HG02870 (cell line): ENCODE measurements around the gene CDHR3.
"Not testable (repeated sequence)": the region's sequence is repeated elsewhere in the genome, so short reads cannot be mapped to it uniquely, and the experiment has no call there.

Source experiments
- ATAC-seq: cut with Tn5 transposase; IDR thresholded peaks from one replicate; pipeline ENCODE4 v1.9.1; 2021; ENCODE audit warnings: mild to moderate bottlenecking, moderate library complexity; ENCODE audit not compliant: unreplicated experiment

Gene CDHR3

DNA sequence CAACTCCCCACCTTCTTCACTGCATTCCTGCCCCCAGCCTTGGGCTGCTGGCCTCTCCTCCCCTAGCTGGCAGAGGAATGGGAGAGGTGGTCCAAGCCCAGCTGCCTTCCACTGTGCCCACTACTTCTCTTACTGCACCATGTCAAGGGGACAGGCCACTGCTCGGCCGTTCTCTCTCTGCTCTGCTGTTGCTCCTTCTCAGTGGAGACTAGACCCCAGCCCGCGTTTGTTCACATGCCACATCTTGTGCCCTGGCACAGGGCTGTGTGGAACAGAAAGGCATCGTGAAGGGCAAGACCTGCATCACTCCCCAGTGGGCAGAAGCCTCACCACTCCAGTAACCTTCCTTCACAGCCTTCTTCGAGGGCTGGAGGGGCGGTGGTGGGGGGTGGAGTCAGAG lies 711 bp upstream of the CDHR3 start:
- ATAC-seq, result no peak

DNA sequence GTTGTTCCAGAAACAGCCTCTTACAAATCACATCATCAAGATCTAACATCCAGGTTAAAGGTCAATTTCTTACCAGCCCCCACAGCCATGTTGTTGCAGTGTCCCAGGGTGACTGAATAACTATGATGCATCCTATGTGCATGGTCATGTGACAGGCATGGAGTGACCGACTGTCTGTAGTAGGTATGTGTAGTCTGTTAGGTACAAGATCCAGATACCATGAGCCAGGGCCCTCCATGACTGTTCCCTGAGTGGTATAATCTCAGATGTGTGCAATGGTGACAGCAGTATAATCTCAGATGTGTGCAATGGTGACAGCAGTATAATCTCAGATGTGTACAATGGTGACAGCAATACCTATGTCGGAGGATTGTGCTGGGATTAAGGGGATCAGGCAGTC lies 8.8 kb downstream of the CDHR3 start:
- no peak for ATAC-seq

DNA sequence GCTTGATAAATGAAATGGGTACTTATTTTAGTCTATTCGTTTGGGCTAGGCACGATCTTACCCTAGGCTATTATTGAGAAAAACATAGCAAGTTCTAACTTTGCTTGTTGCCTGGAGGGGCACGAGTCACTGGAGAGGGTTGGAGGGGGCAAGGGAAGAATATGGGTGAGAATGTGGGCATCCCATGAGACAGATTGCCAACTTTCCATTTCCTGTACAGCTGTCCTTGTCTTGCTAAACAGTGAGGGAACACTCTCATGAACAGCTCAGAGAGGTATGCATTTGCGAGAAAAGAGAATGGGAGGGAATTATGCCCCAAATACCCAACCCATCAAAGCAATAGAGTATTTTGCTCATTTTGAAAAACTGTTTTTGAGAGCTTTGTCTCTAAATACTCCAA lies 9.2 kb downstream of the CDHR3 start:
- ATAC-seq, result no peak

DNA sequence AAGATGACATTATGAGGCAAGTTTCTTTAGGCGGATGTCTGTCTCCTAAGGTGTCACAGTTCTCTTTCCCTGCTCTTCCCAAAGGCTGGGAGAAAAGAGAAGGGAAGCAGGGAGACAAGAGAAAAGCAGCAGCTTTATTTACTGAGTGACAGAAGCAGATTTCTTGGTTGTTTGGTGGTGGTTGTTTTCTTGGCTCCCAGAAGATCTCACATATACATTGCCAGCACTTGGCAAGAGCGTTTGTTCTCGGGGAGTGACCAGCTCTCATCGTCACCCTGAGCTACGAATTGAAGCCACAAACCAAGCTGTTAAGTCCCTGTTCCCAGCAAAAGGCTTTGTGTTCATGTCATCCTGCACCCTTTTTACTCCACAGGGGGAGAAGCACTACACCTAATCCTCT lies 11.4 kb downstream of the CDHR3 start:
- ATAC-seq, result no peak

DNA sequence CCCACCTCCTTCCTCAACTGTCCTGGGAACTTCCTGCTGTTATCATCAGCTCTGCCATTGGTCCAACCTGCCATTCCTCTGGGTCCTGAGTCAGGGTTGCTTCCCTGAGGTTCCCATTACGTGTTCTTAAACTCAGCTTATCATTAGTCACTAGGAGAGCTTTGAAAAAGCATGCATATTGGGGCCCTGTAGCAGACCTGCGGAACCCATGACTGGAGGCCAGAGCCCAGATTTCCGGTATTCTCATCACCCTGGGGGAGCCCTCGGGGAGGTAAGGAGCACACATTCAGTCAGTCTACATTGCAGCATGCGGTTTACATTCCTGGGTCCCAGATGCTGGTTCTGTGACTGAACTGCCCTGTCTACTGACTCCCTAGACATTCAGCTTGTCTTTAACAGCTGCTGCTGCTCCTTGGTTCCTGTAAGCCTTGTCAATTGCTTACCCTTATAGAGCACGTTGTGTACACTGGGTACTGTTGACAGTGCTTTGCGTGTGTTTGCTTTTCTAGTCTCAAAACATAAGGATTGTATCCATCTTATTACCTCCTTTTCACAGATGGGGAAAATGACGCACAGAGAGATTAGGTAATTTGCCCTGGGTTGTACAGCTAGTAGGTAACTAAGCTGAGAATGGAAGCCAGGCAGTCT lies 12.8 kb downstream of the CDHR3 start:
- ATAC-seq, result no peak

DNA sequence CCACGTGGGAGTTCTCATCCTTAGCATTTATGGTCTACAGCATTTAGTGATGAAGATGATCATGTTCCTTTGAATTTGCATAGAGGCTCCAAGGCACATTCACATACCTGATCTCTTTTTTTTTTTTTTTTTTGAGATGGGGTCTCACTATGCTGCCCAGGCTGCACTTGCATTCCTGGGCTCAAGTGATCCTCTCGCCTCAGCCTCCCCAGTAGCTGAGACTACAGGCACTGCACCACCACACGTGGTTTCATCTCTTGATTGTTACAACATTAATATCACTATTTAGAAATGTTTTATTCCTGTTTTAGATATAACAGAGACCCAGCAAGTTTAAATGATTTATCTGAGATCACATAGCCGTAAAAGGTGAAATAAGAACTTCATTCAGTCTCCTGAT lies 13.8 kb downstream of the CDHR3 start:
- no peak for ATAC-seq

DNA sequence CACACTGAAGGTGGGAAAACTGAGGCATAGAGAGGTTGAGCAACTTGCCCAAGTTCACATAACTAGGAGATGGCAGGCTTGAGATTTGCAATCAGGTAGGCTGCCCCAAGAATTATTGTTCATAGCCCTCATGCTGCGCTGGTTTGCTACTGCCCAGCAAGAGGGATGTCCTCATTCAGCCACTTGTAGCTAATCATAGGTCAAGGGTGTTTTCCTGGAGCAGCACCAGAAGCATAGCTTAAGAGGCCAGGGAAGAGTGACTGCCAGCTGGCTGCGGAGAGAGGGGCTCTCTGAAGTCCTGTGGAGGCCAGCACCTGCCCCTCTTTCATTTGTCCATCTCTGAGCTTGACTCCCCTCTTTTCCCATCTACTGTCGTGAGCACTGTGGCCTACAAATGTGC lies 15.0 kb downstream of the CDHR3 start:
- no peak for ATAC-seq

DNA sequence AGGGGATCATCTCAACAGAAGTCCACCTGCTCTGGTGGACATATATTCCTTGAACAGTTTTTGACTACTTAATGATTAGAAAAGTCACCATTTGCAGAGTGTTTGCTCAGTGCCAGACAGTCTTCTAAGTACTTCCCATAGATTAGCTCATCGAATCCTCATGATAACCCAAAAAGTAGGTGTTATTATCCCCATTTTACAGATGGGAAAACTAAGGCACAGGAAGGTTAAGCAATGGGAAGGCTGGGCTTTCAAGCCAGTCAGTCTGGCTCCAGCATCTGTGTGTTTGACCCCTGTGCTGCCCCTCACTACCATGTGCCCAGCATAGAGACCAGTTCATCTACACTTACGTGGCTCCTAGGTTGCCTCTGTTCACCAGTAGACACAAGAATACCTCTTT lies 15.9 kb downstream of the CDHR3 start:
- no peak for ATAC-seq

DNA sequence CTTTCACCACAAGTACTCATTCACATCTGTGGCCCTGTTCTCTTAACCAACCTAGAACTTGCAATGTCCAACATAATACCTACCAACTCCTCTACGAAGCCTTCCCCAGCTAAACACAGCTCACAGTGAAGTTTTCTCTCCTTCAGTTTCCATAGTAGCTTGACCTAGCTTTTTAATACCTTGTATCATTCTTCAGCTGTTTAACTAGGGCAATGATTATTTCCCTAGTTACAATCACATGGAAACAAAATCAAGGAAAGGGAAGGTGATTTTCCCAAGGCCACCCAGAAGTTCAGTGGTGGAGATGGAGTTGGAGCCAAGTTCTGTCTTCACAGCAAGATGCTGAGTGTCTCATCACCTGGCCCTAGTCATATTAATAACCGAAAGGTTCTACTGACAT lies 16.3 kb downstream of the CDHR3 start:
- no peak for ATAC-seq

DNA sequence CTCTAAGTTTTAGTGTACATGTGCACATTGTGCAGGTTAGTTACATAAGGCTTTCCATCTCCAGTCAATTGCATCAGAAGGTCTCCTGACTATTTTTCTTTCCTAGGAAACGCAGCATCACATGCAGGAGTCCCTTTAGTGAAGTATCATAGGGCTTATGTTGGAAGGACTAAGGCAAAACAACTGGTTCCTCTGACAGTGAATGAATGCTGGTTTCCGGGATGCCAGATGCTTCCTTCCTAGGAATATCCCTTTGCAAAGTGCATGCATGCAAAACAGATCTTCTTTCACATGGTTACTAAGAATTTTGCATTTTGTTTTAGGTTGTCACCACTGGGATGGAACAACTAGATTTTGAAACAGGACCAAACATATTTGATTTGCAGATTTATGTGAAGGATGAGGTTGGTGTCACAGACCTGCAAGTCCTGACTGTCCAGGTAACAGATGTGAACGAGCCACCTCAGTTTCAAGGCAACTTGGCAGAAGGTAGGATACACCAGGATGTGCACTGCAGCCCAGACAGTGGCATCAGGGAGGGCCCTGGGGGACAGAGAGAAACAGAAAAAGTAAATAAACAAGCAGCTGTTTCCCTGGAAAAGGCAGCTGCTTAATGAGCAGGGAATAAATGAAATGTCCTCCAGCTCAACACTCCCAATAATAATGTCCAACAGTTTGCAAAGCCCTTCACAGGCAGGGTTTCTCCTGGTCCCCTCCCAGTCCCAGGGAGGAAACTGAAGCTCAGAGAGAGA lies 17.8 kb downstream of the CDHR3 start:
- no peak for ATAC-seq

DNA sequence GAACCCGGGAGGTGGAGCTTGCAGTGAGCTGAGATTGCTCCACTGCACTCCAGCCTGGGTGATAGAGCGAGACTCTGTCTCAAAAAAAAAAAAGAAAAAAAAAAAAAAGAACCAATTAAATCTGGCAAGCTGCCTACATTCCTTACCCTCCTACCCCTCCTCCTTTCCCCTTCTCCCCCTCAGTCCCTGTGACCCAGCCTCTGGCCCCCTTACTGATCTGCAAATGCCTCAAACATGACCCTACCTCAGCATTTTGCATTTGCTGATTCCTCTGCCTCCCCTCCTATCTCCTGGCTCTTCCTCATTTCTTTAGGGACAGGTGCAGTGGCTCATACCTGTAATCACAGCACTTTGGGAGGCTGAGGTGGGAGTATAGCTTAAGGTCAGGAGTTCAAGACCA lies 19.3 kb downstream of the CDHR3 start:
- ATAC-seq, result no peak

DNA sequence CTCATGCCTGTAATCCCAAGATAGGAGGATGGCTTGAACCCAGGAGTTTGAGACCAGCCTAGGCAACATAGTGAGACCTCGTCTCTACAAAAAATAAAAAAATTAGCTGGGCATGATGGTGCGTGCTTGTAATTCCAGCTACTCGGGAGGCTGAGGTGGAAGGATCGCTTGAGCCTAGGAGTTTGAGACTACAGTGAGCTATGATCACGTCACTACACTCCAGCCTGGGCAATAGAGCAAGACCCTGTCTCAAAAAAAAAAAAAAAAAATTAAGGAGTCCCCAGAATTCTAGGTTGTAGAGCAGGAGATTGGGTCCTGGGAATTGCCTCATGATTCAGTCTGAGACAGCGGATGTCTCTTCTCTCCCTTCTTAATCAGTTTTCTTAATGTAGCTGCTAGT lies 21.7 kb downstream of the CDHR3 start:
- not testable (repeated sequence) for ATAC-seq

DNA sequence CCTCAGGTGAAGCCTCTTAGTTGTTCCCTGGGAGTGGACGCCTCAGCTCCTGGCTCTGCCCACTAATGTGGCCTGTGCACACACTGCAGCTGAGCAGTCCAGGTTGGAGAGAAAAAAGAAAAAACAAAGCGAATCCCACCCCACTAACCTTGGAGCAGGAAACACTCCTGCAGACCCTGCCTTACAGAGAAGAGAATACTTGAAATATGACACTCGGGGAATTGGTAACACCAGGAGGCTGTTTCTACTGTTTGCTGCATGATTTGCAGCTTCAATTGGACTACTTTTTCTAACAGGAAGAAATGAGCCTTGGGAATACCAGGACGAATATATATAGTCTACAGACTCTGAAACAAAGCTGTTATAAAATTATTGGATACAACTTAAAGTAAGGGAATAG lies 22.2 kb downstream of the CDHR3 start:
- no peak for ATAC-seq

DNA sequence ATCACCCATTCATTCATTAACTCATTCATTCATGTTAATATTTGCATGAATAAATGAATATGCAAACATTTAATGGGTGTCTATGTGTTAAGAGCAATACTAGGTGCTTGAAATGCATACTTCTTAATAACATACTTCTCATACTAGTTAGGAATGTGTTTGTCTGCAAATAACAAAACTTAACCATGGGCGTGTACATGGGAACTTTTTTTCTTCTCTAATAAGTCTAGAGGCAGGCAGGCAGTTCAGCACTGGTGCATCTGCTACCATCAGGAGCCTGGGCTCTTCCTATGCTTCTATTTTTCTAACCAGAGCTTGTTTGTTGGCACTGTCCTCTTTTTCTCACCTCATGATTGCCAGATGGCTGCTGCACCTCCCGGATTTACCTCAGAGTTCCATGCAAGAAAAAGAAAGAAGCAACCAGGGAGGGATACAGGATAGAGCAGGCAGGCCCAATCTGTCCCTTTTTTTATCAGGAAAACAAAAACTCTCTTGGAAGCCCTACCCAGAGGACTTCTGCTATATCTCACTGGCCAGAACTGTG lies 22.7 kb downstream of the CDHR3 start:
- ATAC-seq, result no peak

DNA sequence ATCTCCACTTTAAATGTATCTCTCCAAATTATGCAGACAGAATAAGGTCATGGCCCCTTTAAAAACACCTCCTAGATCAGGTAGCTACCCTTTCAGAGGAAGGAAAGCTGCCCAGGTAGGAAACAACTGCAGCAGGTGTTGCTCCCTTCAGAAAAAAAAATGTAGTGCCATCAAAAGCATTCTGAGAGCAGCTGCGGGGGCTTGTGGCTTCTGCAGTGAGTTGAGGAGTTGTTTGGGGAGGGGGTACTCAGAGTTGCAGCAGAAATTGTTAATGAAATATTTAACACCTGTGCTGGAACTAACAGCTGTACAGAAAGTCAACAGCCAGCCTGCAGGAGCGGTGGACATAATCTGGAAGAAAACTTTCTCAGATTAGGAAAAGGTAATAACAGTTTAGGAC lies 24.0 kb downstream of the CDHR3 start:
- no peak for ATAC-seq

DNA sequence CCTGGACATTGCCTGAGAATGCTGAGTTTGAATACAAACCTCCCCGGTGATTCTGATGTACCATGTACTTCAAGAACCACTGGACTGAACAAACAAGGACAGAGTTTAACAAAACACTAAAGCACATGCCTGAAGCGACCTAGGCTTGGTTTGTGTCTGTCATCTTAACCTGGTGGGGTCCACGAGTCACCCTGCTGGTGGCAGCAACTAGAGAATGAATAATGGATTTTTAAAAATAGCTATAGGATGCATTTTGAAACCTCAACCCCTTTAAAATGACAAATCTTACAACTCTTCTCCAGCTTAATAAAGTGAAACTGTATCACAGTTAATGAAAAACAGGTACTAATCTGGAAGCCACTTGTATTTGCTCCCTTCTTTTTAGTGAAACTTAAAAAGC lies 25.2 kb downstream of the CDHR3 start:
- no peak for ATAC-seq

DNA sequence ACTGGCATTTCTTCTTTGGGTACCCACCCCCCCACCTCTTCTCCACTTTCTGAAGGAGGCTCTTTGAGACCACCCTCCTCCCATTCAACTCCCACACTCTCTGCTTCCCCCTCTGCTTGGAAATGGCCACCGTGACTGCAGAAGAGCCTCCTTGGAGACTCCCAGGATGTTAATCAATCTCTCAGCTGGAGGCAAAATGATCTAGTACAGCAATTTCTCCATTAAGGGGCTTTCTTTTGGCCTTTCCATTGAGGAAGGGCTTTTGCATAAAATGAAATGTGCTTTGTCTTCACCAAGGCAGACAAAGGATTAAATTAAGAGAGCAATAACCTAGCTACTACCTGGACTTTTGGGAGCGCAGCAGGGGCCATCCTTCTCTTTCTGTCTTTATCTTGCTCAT lies 26.1 kb downstream of the CDHR3 start:
- no peak for ATAC-seq

DNA sequence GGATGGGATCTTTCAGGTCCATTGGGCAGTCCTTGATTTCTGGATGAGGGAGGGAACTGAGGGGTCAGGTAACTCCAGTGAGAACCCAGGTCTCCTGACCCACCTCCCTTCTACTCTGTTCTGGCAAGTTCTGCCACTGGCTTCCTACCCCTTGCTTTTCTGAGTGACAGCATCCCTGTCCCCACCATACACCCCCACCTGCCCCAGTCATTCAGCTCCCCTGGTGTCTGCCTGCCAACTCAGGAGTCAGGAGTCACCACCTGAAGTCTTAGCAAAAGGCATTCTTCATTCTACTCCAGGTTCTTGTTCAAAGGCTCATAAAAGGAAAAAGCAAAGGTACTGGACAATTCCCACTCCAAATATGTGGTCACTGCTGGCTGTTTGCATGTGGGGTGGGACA lies 26.6 kb downstream of the CDHR3 start:
- no peak for ATAC-seq

DNA sequence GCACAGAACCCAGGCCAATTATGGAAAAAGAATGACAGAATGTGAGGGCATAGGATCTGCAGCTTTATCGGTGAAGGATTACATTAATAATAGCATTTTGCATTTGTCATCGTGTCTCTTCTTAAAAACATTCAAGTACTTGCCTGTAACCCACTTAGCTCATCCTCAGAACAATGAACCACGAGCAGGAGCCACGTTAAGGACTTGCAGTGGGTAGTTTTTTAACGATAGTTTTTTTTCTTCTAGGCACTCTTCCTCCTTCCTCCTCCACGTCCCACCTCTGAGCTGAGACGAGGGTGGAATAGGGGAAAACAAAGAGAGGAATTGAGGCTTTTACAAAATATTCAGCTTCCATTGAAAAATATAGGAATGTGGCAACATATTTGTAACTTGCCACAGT lies 27.1 kb downstream of the CDHR3 start:
- no peak for ATAC-seq

DNA sequence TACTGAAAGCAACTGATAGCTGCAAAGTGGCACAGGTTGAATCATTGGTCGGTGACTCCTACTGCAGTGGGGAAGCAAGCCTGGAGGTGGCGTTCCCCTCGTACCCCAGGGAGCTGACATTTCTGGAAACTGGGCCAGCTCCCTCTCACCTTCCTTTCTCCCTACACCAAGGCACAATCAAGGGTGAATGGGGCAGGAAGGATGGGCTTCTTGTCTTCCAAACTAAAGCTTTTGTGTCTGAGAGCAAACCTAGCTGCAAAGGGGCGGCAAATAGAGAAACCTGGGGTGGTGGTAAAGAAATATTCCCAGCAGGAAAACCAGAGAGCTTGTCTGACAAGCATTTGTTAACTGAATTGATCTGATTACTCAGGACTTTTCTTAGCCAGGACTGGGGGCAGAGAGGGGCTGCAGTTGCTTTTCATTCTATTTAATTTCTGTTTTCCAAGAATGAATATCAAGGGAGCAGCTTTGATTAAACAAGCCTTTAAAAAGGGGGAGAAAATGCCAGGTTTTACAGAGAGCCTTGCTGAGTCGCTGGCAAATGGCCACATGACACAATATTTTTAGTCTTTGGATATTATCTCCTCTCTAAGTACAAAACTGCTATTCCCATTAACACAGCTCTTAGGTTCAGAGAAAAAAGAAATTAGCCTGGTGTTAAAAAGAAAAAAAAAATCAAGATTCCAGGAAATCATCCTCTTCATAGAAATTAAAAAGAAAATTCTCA lies 27.8 kb downstream of the CDHR3 start:
- no peak for ATAC-seq

DNA sequence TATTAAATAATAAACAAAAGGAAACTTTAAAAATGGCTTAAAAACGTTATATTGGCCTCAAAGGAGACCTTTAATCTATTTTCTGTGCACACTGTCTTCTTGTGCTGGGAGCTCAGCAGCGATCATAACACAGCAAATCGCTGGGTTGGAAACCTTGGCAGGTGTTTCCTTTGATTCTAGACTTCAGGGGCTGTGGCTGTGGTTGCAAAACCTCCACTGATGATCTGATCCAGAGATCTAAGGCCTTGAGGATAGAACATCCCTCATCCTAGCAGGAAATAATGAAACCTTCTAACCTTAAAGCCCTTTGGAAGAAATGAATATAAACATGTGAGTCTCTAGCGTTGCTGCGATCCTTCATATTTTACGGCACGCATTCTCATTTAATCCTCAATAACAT lies 29.8 kb downstream of the CDHR3 start:
- no peak for ATAC-seq
